ENCODE results near the gene TUBD1.

The TUBD1 gene

DNA sequence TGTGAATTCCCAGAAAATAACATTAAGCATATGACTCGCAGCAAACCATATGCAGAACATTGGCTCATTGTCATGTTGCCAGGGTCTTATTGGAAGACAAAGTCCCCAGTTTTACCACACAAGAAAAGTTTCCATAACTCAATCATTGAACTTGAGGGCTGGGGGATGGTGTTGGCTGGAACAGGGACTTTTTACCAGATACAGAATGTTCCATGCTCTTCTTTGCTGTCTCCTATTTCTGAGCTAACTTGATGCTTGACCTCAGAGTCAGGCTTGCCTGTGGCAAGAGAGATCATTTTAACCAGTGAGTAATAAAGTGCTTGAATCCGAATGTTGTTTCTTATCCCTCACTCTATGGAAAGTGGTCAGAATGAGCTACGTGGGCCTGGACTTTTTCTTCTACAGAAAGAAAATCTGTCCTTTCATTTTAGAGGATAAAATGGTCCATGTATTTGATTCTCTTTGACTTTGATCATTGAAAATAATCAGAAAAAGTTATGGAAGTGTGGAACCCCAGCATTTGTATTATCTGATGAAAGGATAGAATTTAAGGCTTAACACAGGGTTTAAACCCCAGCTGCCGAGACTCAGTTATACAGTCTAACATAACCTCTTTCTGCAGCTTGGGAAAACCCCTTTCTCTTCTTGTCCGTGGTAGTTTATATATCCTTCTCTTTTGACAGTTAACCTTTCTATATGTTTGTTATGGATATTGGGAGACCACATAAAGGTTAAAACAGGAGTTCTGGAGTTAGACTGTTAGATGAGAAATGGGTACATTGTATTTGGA is 67.0 kb downstream of the TUBD1 start:
- DNase-seq (ENCODE audit: low read depth, low spot score) = no peak

DNA sequence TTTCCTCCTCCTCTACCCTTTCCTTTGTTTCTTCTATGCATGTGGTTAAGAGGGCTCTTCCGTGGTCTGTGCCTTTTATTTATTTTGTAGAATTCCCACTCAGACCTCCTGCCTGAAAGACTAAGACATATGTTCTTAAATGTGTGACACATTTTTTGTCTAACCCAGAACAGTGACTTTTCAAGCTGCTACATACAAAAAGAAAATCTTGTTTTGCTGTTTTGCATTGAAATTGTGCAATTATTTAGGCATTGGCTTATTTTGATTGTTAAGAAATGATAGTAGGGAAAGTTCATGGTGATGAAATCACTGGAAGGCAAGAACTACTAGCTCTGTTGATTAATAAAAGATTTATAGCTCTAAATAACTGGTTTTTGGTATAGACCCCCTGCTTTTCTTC is 76.8 kb downstream of the TUBD1 start:
- no peak for DNase-seq (ENCODE audit: low read depth, low spot score)

DNA sequence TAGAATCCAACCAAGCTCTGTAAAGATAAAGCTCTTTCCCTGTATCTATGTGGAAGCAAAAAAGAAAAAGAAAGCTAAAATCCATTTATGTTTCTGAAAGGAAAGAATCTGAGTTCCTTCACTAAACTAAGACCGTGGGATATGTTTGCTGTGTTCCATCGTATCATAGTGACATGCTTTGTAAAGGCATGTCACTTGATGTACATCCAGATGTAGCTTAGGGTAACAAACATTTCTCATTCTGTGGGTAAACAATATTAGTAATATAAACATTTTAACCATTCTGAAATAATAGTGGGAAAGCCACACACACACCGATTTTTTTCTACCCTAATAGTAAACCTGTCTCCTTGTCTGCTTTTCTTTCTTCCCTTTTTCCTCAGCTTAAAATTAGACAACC is 78.1 kb downstream of the TUBD1 start:
- DNase-seq (ENCODE audit: low read depth, low spot score) = no peak

DNA sequence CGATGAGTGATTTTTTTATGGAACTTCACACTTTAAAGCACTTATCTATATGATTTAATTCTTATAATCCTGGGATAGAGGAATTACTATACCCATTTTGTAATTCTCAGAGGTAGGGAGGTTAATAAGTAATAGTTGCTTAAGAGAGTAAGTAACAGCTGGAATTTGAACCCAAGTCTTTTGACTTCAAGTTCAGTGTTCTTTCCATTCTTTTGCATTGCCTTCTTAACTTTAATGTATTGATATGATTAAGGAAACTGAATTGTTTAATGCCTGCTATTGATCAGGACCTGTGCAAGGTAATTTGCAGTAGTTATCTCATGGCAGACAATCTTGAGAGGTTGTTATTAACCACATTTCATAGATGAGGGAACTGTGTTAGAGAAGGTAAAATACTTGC is 78.5 kb downstream of the TUBD1 start:
- DNase-seq (ENCODE audit: low read depth, low spot score) = no peak

DNA sequence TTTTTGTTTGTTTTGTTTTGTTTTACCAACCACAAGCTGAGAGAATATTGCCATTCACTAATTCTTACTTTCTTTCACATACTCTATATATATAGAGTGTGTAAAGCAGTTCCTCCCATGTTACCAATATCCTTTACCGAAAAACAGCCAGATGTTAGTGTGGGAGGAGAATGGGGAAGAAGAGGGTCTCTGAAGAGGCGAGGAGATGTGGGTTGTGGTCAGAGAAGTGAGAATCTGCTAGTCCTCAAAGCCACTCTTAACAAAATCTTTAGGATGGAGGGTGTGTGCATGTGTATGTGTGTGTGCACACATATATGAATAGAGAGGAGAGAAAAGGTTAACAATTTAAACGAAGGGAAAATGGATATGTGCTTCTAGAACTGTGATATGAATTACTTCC is 80.6 kb downstream of the TUBD1 start:
- DNase-seq (ENCODE audit: low read depth, low spot score) = no peak

DNA sequence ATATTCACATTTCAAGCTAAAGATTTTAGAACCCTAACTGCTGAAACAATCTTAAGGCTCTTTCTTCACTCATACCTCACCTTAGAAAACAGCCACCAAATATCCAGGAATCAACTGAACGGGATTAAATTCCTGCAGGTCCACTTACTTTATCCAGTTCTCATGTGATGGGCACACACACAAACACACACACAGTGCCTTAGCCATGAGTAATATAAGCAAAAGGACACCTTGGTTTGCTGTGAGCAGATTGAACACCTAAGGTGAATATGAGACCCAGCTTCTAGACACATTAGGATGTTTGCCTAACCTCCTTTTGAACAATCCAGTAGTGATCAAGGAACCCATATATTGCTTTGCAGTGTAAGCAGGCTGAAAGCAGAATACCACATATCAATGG is 81.5 kb downstream of the TUBD1 start:
- no peak for DNase-seq (ENCODE audit: low read depth, low spot score)

DNA sequence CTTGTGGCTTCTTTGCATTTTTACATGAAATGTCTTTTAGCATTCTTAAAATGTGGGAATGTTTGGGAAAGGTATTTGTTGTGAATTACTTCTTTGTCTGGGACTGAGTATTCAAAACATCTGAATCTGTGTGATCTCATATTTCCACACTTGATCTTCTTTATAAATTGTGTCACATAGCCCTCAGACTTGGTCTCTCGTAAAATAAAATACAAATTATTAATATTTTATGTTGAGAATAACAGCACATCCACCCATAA is 81.9 kb downstream of the TUBD1 start:
- DNase-seq (ENCODE audit: low read depth, low spot score) = no peak

All from activated naive CD8-positive, alpha-beta T cell treated with anti-CD3 and anti-CD28 coated beads, Interleukin-2, amount 50 U/mL, for 16 hours (primary cell).